HEK293 (cell line): ENCODE measurements around the gene PPFIA3.

Experiments
- CTCF ChIA-PET: fragments of 350-600 bp; formaldehyde crosslinking; extraction: SDS; loops from one replicate; lab custom pipeline; 2021; ENCODE audit warnings: antibody characterized with exemption; lab: Yijun Ruan, JAX
- POLR2A ChIA-PET: fragments of 300-600 bp; formaldehyde crosslinking; extraction: SDS; loops from one replicate; lab custom pipeline; 2020; ENCODE audit warnings: antibody characterized with exemption, inconsistent platforms; lab: Yijun Ruan, JAX
- H3K27ac ChIP-seq: fragments of 200-500 bp; sonication (Bioruptor generic); 2 replicates; pipeline ENCODE4 v1.5.1; 2014; ENCODE audit warnings: low read depth, low read length, control low read depth, inconsistent platforms; ENCODE audit errors: extremely low read depth
- H3K36me3 ChIP-seq, 2 experiments: fragments of 200-500 bp in 1 of 2; sonication (Bioruptor generic) in 1 of 2; 1 replicate in 1 of 2; 2 replicates in 1 of 2; pipeline ENCODE4 v1.5.1; 2014 to 2017; ENCODE audit warnings: inconsistent platforms in 2 of 2, low read length in 2 of 2; ENCODE audit not compliant: control insufficient read depth in 2 of 2, insufficient read depth in 1 of 2
- H3K4me1 ChIP-seq: fragments of 200-500 bp; sonication (Bioruptor generic); 2 replicates; pipeline ENCODE4 v1.5.1; 2014; ENCODE audit warnings: mild to moderate bottlenecking, low read length, inconsistent platforms; ENCODE audit not compliant: control insufficient read depth, insufficient read depth
- H3K4me3 ChIP-seq: 2 replicates; pipeline ENCODE4 v1.5.1; 2011; ENCODE audit warnings: low read depth, mild to moderate bottlenecking, control low read depth, low read length, moderate library complexity
- H3K9me3 ChIP-seq: fragments of 200-500 bp; sonication (Bioruptor generic); 2 replicates; pipeline ENCODE4 v1.5.1; 2014; ENCODE audit warnings: low read depth, low read length, inconsistent platforms; ENCODE audit not compliant: control insufficient read depth, insufficient read depth
- EGR2 ChIP-seq: fragments of 450-650 bp; formaldehyde crosslinking; IDR thresholded peaks from 2 replicates; pipeline ENCODE4 v1.5.1; 2016; ENCODE audit warnings: low read depth, missing biosample characterization, missing genetic modification characterization
- GLI4 ChIP-seq: fragments of 450-650 bp; formaldehyde crosslinking; IDR thresholded peaks from 2 replicates; pipeline ENCODE4 v1.5.1; 2016; ENCODE audit warnings: missing biosample characterization, missing genetic modification characterization
- KLF10 ChIP-seq: fragments of 450-650 bp; IDR thresholded peaks from 2 replicates; pipeline ENCODE4 v1.5.1; 2018; ENCODE audit warnings: missing biosample characterization, mild to moderate bottlenecking, missing genetic modification characterization
- KLF7 ChIP-seq: fragments of 450-650 bp; formaldehyde crosslinking; IDR thresholded peaks from 2 replicates; pipeline ENCODE4 v1.5.1; 2016; ENCODE audit warnings: missing biosample characterization, missing genetic modification characterization, borderline replicate concordance
- REST ChIP-seq: fragments of 450-650 bp; formaldehyde crosslinking; IDR thresholded peaks from 2 replicates; pipeline ENCODE4 v1.5.1; 2016; ENCODE audit warnings: missing biosample characterization, missing genetic modification characterization
- TCF7L2 ChIP-seq: IDR thresholded peaks from 2 replicates; pipeline ENCODE4 v1.6.1; 2011; ENCODE audit warnings: low read depth, mild to moderate bottlenecking, inconsistent platforms, low read length, moderate library complexity, borderline replicate concordance
- ZBTB17 ChIP-seq: fragments of 450-650 bp; formaldehyde crosslinking; IDR thresholded peaks from 2 replicates; pipeline ENCODE4 v1.5.1; 2016; ENCODE audit warnings: missing biosample characterization, missing genetic modification characterization
- ZEB2 ChIP-seq: fragments of 450-650 bp; formaldehyde crosslinking; IDR thresholded peaks from 2 replicates; pipeline ENCODE4 v1.5.1; 2016; ENCODE audit warnings: missing biosample characterization, missing genetic modification characterization
- ZNF140 ChIP-seq: fragments of 450-650 bp; formaldehyde crosslinking; IDR thresholded peaks from 2 replicates; pipeline ENCODE4 v1.5.1; 2016; ENCODE audit warnings: missing biosample characterization, missing genetic modification characterization
- ZNF341 ChIP-seq: fragments of 450-650 bp; formaldehyde crosslinking; IDR thresholded peaks from 2 replicates; pipeline ENCODE4; 2016; ENCODE audit warnings: low read depth, missing biosample characterization, missing genetic modification characterization
- ZNF510 ChIP-seq: fragments of 450-650 bp; formaldehyde crosslinking; IDR thresholded peaks from 2 replicates; pipeline ENCODE4 v1.5.1; 2018; ENCODE audit warnings: mild to moderate bottlenecking, missing genetic modification characterization, missing biosample characterization; ENCODE audit not compliant: insufficient replicate concordance
- ZNF530 ChIP-seq: fragments of 450-650 bp; formaldehyde crosslinking; IDR thresholded peaks from 2 replicates; pipeline ENCODE4 v1.5.1; 2016; ENCODE audit warnings: low read depth, missing biosample characterization, missing genetic modification characterization
- ZNF561 ChIP-seq: fragments of 450-650 bp; IDR thresholded peaks from 2 replicates; pipeline ENCODE4 v1.5.1; 2018; ENCODE audit warnings: missing biosample characterization, missing genetic modification characterization, borderline replicate concordance
- ZNF747 ChIP-seq: fragments of 450-650 bp; formaldehyde crosslinking; IDR thresholded peaks from 2 replicates; pipeline ENCODE4 v1.5.1; 2016; ENCODE audit warnings: missing biosample characterization, missing genetic modification characterization
- ZNF843 ChIP-seq: fragments of 450-650 bp; formaldehyde crosslinking; IDR thresholded peaks from 2 replicates; pipeline ENCODE4 v1.5.1; 2016; ENCODE audit warnings: missing biosample characterization, missing genetic modification characterization
- TF ChIP-seq, protein P1 (sequence below): fragments of 450-650 bp; formaldehyde crosslinking; IDR thresholded peaks from 2 replicates; pipeline ENCODE4 v1.5.1; 2016; ENCODE audit warnings: missing biosample characterization, missing genetic modification characterization
- TF ChIP-seq, protein P2 (sequence below): fragments of 450-650 bp; formaldehyde crosslinking; IDR thresholded peaks from 2 replicates; pipeline ENCODE4 v1.5.1; 2016; ENCODE audit warnings: missing biosample characterization, missing genetic modification characterization, borderline replicate concordance
- TF ChIP-seq, protein P3 (sequence below): fragments of 450-650 bp; formaldehyde crosslinking; IDR thresholded peaks from 2 replicates; pipeline ENCODE4 v1.5.1; 2017; ENCODE audit warnings: missing biosample characterization, mild to moderate bottlenecking, missing genetic modification characterization, moderate library complexity

PPFIA3 gene

DNA sequence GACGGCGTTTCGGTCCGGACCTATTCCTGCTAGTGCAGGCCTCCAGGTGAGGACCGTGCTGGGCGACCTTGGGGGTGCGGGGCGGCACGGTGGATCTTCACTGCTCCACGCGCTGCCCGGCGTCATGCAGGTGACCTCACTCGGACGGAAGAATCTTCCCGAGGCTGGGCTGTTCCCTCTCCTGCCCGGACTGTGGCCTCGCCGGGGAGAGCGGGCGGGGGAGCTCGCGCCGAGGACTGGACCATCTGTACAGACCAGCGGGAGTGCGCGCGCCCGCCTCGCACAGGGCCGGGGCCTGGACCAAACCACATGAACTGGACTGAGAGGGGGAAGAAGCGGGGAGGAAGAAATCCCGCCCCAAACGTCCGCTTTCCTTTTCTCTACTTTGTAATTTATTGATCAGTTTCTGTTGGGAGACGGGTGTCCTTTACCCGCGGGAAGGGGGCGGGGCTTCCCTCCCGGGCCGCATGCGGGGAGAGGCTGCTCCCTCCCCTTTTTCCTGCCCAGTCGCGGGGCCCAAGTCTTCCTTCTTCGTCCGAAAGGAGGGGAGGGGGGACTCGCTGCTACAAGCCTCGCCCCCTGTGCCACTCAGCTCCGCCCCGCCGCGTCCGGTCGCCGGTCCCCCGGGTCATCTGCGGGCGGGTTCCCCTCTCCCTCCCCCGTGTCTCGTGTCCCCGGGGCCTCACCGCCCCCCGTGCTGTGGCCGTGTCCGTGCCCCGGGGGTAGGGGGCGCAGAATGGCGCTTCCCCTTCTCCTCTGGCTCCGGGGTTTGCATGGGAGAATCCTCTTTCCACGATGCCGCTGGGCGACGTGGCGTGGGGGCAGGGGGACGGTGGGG, 31.0 kb downstream of the PPFIA3 start (continued):
- TF ChIP-seq REST = peak; percentile 12; the same call in 1 of the 2 replicates
- no peak for TF ChIP-seq ZNF510 (tag by site-specific recombination)
- TF ChIP-seq ZNF843 = peak; percentile 21; the same call in 1 of the 2 replicates
- TF ChIP-seq ZNF747 (tag by site-specific recombination) = no peak
- TF ChIP-seq ZBTB17 = peak; percentile 61; the same call in 1 of the 2 replicates
- TF ChIP-seq KLF10 (tag by site-specific recombination) = peak; percentile 46; the same call in 1 of the 2 replicates
- peak; percentile 38; the same call in 1 of the 2 replicates for TF ChIP-seq ZEB2 (tag by site-specific recombination)

GRCh38 chr19:49150944-49151243, 31.6 kb downstream of the PPFIA3 start:
- Histone ChIP-seq H3K36me3 (no peaks in the 10 kb centered on the region), H3K27ac (peak overlapping the region; percentile 29; the same call in 1 of the 2 replicates), H3K4me3 (peak overlapping the region; percentile 69), H3K4me1 (peaks cover 6% of the 10 kb centered on the region), H3K9me3 (no peaks in the 10 kb centered on the region)
- TF ChIP-seq ZNF341 = peak; percentile 70
- TF ChIP-seq EGR2 (tag by site-specific recombination) = 0 out of 2 replicates have a peak, but pooled peaks have one; percentile 2
- TF ChIP-seq, protein P1, sequence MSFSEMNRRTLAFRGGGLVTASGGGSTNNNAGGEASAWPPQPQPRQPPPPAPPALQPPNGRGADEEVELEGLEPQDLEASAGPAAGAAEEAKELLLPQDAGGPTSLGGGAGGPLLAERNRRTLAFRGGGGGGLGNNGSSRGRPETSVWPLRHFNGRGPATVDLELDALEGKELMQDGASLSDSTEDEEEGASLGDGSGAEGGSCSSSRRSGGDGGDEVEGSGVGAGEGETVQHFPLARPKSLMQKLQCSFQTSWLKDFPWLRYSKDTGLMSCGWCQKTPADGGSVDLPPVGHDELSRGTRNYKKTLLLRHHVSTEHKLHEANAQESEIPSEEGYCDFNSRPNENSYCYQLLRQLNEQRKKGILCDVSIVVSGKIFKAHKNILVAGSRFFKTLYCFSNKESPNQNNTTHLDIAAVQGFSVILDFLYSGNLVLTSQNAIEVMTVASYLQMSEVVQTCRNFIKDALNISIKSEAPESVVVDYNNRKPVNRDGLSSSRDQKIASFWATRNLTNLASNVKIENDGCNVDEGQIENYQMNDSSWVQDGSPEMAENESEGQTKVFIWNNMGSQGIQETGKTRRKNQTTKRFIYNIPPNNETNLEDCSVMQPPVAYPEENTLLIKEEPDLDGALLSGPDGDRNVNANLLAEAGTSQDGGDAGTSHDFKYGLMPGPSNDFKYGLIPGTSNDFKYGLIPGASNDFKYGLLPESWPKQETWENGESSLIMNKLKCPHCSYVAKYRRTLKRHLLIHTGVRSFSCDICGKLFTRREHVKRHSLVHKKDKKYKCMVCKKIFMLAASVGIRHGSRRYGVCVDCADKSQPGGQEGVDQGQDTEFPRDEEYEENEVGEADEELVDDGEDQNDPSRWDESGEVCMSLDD (tag by site-specific recombination) = peak; percentile 12; the same call in 1 of the 2 replicates
- TF ChIP-seq, protein P2, sequence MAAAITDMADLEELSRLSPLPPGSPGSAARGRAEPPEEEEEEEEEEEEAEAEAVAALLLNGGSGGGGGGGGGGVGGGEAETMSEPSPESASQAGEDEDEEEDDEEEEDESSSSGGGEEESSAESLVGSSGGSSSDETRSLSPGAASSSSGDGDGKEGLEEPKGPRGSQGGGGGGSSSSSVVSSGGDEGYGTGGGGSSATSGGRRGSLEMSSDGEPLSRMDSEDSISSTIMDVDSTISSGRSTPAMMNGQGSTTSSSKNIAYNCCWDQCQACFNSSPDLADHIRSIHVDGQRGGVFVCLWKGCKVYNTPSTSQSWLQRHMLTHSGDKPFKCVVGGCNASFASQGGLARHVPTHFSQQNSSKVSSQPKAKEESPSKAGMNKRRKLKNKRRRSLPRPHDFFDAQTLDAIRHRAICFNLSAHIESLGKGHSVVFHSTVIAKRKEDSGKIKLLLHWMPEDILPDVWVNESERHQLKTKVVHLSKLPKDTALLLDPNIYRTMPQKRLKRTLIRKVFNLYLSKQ (tag by site-specific recombination) = no peak
- POLR2A ChIA-PET = interaction anchor here (1.0 to 3.8 kb wide), 8 partner anchors 11 to 158 kb away, joined by 3 to 27 read pairs (median 10); partner anchors contain the start of genes GYS1, LIN7B, PPFIA3 and RUVBL2
- CTCF ChIA-PET = interaction anchor here (0.6 to 1.7 kb wide), 4 partner anchors 48 to 92 kb away, joined by 5 to 7 read pairs (median 6); no protein-coding TSS in a partner anchor

DNA sequence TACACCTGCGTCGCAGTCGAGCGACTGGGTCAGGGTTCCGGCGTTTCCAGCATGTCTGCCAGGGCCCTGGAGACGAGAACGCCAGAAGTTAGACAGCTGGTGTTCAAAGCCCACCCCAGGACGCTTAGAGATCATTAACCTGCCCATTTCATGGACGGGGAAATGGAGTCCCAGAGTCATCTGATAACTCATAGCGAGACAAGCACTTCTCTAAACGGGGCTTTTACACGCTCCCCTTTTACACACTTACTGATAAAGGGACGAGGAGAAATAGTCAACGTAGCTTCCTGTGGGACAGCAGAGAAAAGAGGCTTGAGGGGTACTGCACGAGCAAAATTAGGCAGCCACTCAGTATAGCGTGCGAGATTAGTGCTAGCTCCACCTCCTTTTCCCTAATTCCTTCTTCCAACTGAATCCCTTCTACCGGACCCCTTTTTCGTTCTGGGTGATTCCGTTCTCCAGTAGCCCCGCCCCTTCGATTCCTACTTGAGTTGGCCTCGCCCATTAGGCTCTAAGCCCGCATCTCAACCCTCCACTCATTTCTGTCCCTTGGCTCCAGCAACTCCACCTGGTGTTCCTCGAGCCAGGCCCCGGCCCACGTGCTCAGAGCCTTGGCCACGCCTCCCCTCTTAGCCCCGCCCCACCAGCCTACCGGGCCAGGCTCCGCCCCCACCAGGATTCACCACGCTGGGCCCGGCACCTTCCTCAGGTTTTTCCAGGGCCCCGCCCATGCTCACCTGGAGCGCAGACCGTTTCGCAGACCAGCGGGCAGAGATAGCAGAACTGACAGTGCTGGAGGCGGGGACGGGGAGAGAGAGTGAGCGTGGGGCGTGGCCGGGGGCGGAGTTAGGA, 32.1 kb downstream of the PPFIA3 start:
- ChIA-PET POLR2A (interaction anchor here (1.2 to 3.8 kb wide), 5 partner anchors 11 to 37 kb away, joined by 3 to 27 read pairs (median 17); partner anchors contain the start of gene LIN7B), CTCF (interaction anchor here (0.7 to 1.7 kb wide), 3 partner anchors 47 to 57 kb away, joined by 5 to 7 read pairs (median 5); no protein-coding TSS in a partner anchor)
- Histone ChIP-seq H3K27ac (no peak overlapping the region), H3K36me3 (no peaks in the 10 kb centered on the region), H3K9me3 (no peaks in the 10 kb centered on the region), H3K4me3 (no peak overlapping the region), H3K4me1 (peaks cover 6% of the 10 kb centered on the region)
- TF ChIP-seq ZNF510 (tag by site-specific recombination) (no peak), ZNF561 (tag by site-specific recombination) (0 out of 2 replicates have a peak, but pooled peaks have one; percentile 41), TCF7L2 (no peak), ZNF140 (no peak), ZNF530 (no peak), KLF7 (tag by site-specific recombination) (no peak), GLI4 (tag by site-specific recombination) (no peak)
- TF ChIP-seq, protein P3, sequence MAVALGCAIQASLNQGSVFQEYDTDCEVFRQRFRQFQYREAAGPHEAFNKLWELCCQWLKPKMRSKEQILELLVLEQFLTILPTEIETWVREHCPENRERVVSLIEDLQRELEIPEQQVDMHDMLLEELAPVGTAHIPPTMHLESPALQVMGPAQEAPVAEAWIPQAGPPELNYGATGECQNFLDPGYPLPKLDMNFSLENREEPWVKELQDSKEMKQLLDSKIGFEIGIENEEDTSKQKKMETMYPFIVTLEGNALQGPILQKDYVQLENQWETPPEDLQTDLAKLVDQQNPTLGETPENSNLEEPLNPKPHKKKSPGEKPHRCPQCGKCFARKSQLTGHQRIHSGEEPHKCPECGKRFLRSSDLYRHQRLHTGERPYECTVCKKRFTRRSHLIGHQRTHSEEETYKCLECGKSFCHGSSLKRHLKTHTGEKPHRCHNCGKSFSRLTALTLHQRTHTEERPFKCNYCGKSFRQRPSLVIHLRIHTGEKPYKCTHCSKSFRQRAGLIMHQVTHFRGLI (tag by site-specific recombination) = no peak; the same call in 1 of the 2 replicates
